Mesendoderm (in vitro differentiated cells): ENCODE results near the gene SSR2.

Experiments
- DNase-seq: peaks from one replicate; pipeline ENCODE4 v3.0.0; 2013
- H2AK5ac ChIP-seq: 2 replicates; pipeline ENCODE4 v1.6.1; 2013; ENCODE audit warnings: low read length, inconsistent platforms
- H2BK120ac ChIP-seq: 2 replicates; pipeline ENCODE4 v1.6.1; 2013; ENCODE audit warnings: low read depth, mild to moderate bottlenecking, low read length, moderate library complexity, mixed read lengths
- H2BK15ac ChIP-seq: replicated peaks from 2 replicates; pipeline ENCODE4 v1.6.1; 2013; ENCODE audit warnings: low read depth, mild to moderate bottlenecking, moderate library complexity
- H2BK5ac ChIP-seq: 2 replicates; pipeline ENCODE4 v1.6.1; 2013; ENCODE audit warnings: low read length, inconsistent platforms
- H3K18ac ChIP-seq: 2 replicates; pipeline ENCODE4 v1.6.1; 2013; ENCODE audit warnings: mild to moderate bottlenecking, low read length, mixed read lengths
- H3K23ac ChIP-seq: one replicate; pipeline ENCODE4 v1.6.1; 2013; ENCODE audit warnings: low read length
- H3K27ac ChIP-seq: 2 replicates; pipeline ENCODE4 v1.5.1; 2013; ENCODE audit warnings: low read depth, mild to moderate bottlenecking, inconsistent platforms, low read length, moderate library complexity
- H3K27me3 ChIP-seq: 2 replicates; pipeline ENCODE4 v1.6.1; 2013; ENCODE audit warnings: low read length, control low read depth, mild to moderate bottlenecking, inconsistent platforms; ENCODE audit not compliant: insufficient read depth, poor library complexity
- H3K36me3 ChIP-seq: 2 replicates; pipeline ENCODE4 v1.6.1; 2013; ENCODE audit warnings: low read length, inconsistent platforms; ENCODE audit not compliant: control insufficient read depth, insufficient read depth
- H3K4ac ChIP-seq: one replicate; pipeline ENCODE4 v1.6.1; 2013; ENCODE audit warnings: low read depth, mild to moderate bottlenecking, low read length, moderate library complexity
- H3K4me1 ChIP-seq: 2 replicates; pipeline ENCODE4 v1.6.1; 2013; ENCODE audit warnings: low read depth, low read length, inconsistent platforms; ENCODE audit not compliant: control insufficient read depth
- H3K4me2 ChIP-seq: 2 replicates; pipeline ENCODE4 v1.6.1; 2013; ENCODE audit warnings: low read length
- H3K4me3 ChIP-seq: 2 replicates; pipeline ENCODE4 v1.5.1; 2013; ENCODE audit warnings: mild to moderate bottlenecking, low read length
- H3K56ac ChIP-seq: one replicate; pipeline ENCODE4 v1.6.1; 2013; ENCODE audit warnings: low read length
- H3K79me1 ChIP-seq: 2 replicates; pipeline ENCODE4 v1.6.1; 2013; ENCODE audit warnings: low read length, inconsistent platforms
- H3K79me2 ChIP-seq: 2 replicates; pipeline ENCODE4 v1.6.1; 2013; ENCODE audit warnings: mild to moderate bottlenecking, low read length; ENCODE audit not compliant: control insufficient read depth, insufficient read depth
- H3K9ac ChIP-seq: 2 replicates; pipeline ENCODE4 v1.6.1; 2013; ENCODE audit warnings: low read length, inconsistent platforms
- H4K5ac ChIP-seq: one replicate; pipeline ENCODE4 v1.6.1; 2013; ENCODE audit warnings: low read length
- H4K8ac ChIP-seq: one replicate; pipeline ENCODE4 v1.6.1; 2013; ENCODE audit warnings: low read depth, mild to moderate bottlenecking, control low read depth, low read length, moderate library complexity
- WGBS: extraction: QIAGEN DNeasy Blood & Tissue Kit; methylation state at CpG from one replicate; pipeline ENCODE4 v1.1.7; 2013; ENCODE audit warnings: low lambda C conversion rate, missing lambda C conversion rate; ENCODE audit not compliant: insufficient coverage; ENCODE audit errors: extremely low coverage; 5-methylcytosine and 5-hydroxymethylcytosine counted together

Gene SSR2

GRCh38 chr1:156065212-156065611 lies 44.5 kb upstream of the SSR2 start:
- no peak overlapping the region for H2BK120ac ChIP-seq
- H2AK5ac ChIP-seq, result no peak overlapping the region
- WGBS, result no CpG with 5 or more reads among the region's 3 CpGs
- no peak overlapping the region for H2BK5ac ChIP-seq
- H3K18ac ChIP-seq, result no peak overlapping the region
- H3K23ac ChIP-seq, result no peak overlapping the region
- no peak overlapping the region for H3K4ac ChIP-seq
- DNase-seq, result no peak
- peaks cover 5% of the 10 kb centered on the region for H3K4me1 ChIP-seq
- peaks cover 2% of the 10 kb centered on the region for H3K79me1 ChIP-seq
- H3K27me3 ChIP-seq, result no peaks in the 10 kb centered on the region
- H4K8ac ChIP-seq, result no peak overlapping the region
- no peak overlapping the region for H3K4me3 ChIP-seq
- no peak overlapping the region for H4K5ac ChIP-seq
- no peaks in the 10 kb centered on the region for H3K36me3 ChIP-seq
- H3K79me2 ChIP-seq, result peaks cover 3% of the 10 kb centered on the region
- H3K56ac ChIP-seq, result no peak overlapping the region
- H3K27ac ChIP-seq, result no peak overlapping the region
- no peak overlapping the region for H3K4me2 ChIP-seq
- H3K9ac ChIP-seq, result no peak overlapping the region
- H2BK15ac ChIP-seq, result no peak overlapping the region

- Histone ChIP-seq H3K23ac (no peak overlapping the region), H3K4ac (no peak overlapping the region), H3K79me2 (peaks cover 3% of the 10 kb centered on the region), H2BK5ac (no peak overlapping the region), H3K9ac (no peak overlapping the region), H4K8ac (no peak overlapping the region), H2BK120ac (no peak overlapping the region), H3K4me1 (peaks cover 5% of the 10 kb centered on the region), H3K79me1 (peaks cover 2% of the 10 kb centered on the region), H3K4me3 (no peak overlapping the region), H2BK15ac (no peak overlapping the region), H2AK5ac (no peak overlapping the region), H4K5ac (no peak overlapping the region), H3K56ac (no peak overlapping the region), H3K4me2 (no peak overlapping the region), H3K27me3 (no peaks in the 10 kb centered on the region), H3K18ac (no peak overlapping the region), H3K36me3 (no peaks in the 10 kb centered on the region), H3K27ac (no peak overlapping the region)
- no CpG with 5 or more reads among the region's 2 CpGs for WGBS
- DNase-seq, result no peak
Measured at GRCh38 chr1:156064615-156065014, 43.9 kb upstream of the SSR2 start.

GRCh38 chr1:156063997-156064285 lies 43.2 kb upstream of the SSR2 start:
- H2AK5ac ChIP-seq, result no peak overlapping the region
- H2BK5ac ChIP-seq, result no peak overlapping the region
- no peak overlapping the region for H3K9ac ChIP-seq
- no peaks in the 10 kb centered on the region for H3K27me3 ChIP-seq
- peaks cover 5% of the 10 kb centered on the region for H3K4me1 ChIP-seq
- no peak overlapping the region for H3K23ac ChIP-seq
- no peak overlapping the region for H4K8ac ChIP-seq
- no peak for DNase-seq
- H3K79me1 ChIP-seq, result peaks cover 2% of the 10 kb centered on the region
- no CpG with 5 or more reads among the region's 2 CpGs for WGBS
- H2BK15ac ChIP-seq, result no peak overlapping the region
- H2BK120ac ChIP-seq, result no peak overlapping the region
- no peak overlapping the region for H3K4me3 ChIP-seq
- no peak overlapping the region for H3K56ac ChIP-seq
- no peak overlapping the region for H3K18ac ChIP-seq
- H3K4me2 ChIP-seq, result no peak overlapping the region
- H3K36me3 ChIP-seq, result no peaks in the 10 kb centered on the region
- no peak overlapping the region for H3K27ac ChIP-seq
- H3K79me2 ChIP-seq, result peaks cover 3% of the 10 kb centered on the region
- no peak overlapping the region for H4K5ac ChIP-seq
- no peak overlapping the region for H3K4ac ChIP-seq

- H3K4me3 ChIP-seq, result no peak overlapping the region
- H3K56ac ChIP-seq, result peak overlapping the region; percentile 73
- peak overlapping the region; percentile 43 for H2BK5ac ChIP-seq
- H4K5ac ChIP-seq, result no peak overlapping the region
- no CpG with 5 or more reads among the region's 3 CpGs for WGBS
- H2BK15ac ChIP-seq, result peak overlapping the region; percentile 76
- peaks cover 3% of the 10 kb centered on the region for H3K79me2 ChIP-seq
- peak overlapping the region; percentile 3 for H3K9ac ChIP-seq
- H3K4me2 ChIP-seq, result no peak overlapping the region
- peak overlapping the region; percentile 22 for H3K27ac ChIP-seq
- peak overlapping the region; percentile 75 for H2AK5ac ChIP-seq
- peaks cover under 1% of the 10 kb centered on the region for H3K79me1 ChIP-seq
- no peak overlapping the region for H2BK120ac ChIP-seq
- peak overlapping the region; percentile 64 for H3K18ac ChIP-seq
- no peaks in the 10 kb centered on the region for H3K27me3 ChIP-seq
- H3K4ac ChIP-seq, result no peak overlapping the region
- no peak for DNase-seq
- no peaks in the 10 kb centered on the region for H3K36me3 ChIP-seq
- no peak overlapping the region for H4K8ac ChIP-seq
- H3K4me1 ChIP-seq, result peaks cover 5% of the 10 kb centered on the region
- peak overlapping the region; percentile 56 for H3K23ac ChIP-seq
Measured at GRCh38 chr1:156062189-156062588, 41.4 kb upstream of the SSR2 start.

- Histone ChIP-seq H2BK120ac (no peak within 1 kb of the TSS), H3K18ac (peak within 1 kb of the TSS; percentile 64), H4K5ac (no peak within 1 kb of the TSS), H3K27ac (peak within 1 kb of the TSS; percentile 76), H3K56ac (peak within 1 kb of the TSS; percentile 86), H3K9ac (peak within 1 kb of the TSS; percentile 68), H3K4me3 (peak within 1 kb of the TSS; percentile 2), H3K79me2 (peaks cover 3% of the 10 kb centered on the region), H2AK5ac (no peak within 1 kb of the TSS), H3K79me1 (no peaks in the 10 kb centered on the region), H3K4me2 (peak within 1 kb of the TSS; percentile 65), H3K36me3 (no peaks in the 10 kb centered on the region), H3K23ac (peak within 1 kb of the TSS; percentile 94), H3K4ac (peak within 1 kb of the TSS; percentile 58), H2BK5ac (peak within 1 kb of the TSS; percentile 87), H4K8ac (no peak within 1 kb of the TSS), H3K27me3 (no peaks in the 10 kb centered on the region), H2BK15ac (peak within 1 kb of the TSS; percentile 76), H3K4me1 (peaks cover 5% of the 10 kb centered on the region)
- no CpG with 5 or more reads among the region's 11 CpGs for WGBS
- DNase-seq, result peak; percentile 93
Measured at GRCh38 chr1:156060937-156061636, 40.3 kb upstream of the SSR2 start, which contains the start of gene RAB25. Gene RAB25 (plus strand): TSS chr1:156061160. CDS start chr1:156061401, 241 bp downstream.
